GM06990 (cell line): ENCODE measurements around the gene PCDHGA6.
"Not testable (repeated sequence)": the region's sequence is repeated elsewhere in the genome, so short reads cannot be mapped to it uniquely, and the experiment has no call there.

Experiments
- DNase-seq: peaks from one replicate; pipeline ENCODE4 v3.0.0-alpha.2; 2011; ENCODE audit not compliant: insufficient read length; ENCODE audit errors: extremely low read depth
- H3K27me3 ChIP-seq: replicated peaks from 2 replicates; pipeline ENCODE4 v1.6.0; 2011; ENCODE audit warnings: low read length; ENCODE audit not compliant: control insufficient read depth, insufficient read depth
- H3K36me3 ChIP-seq: 2 replicates; pipeline ENCODE4 v1.5.1; 2011; ENCODE audit warnings: low read length; ENCODE audit not compliant: control insufficient read depth, insufficient read depth
- H3K4me3 ChIP-seq: replicated peaks from 2 replicates; pipeline ENCODE4 v1.5.1; 2011; ENCODE audit warnings: low read depth, mild to moderate bottlenecking, control low read depth, low read length
- TF ChIP-seq, protein P1 (sequence below): IDR thresholded peaks from 2 replicates; pipeline ENCODE4 v1.5.1; 2011; ENCODE audit warnings: low read length, control low read depth, mild to moderate bottlenecking, inconsistent platforms; ENCODE audit not compliant: insufficient read depth, poor library complexity, severe bottlenecking

PCDHGA6 gene

DNA sequence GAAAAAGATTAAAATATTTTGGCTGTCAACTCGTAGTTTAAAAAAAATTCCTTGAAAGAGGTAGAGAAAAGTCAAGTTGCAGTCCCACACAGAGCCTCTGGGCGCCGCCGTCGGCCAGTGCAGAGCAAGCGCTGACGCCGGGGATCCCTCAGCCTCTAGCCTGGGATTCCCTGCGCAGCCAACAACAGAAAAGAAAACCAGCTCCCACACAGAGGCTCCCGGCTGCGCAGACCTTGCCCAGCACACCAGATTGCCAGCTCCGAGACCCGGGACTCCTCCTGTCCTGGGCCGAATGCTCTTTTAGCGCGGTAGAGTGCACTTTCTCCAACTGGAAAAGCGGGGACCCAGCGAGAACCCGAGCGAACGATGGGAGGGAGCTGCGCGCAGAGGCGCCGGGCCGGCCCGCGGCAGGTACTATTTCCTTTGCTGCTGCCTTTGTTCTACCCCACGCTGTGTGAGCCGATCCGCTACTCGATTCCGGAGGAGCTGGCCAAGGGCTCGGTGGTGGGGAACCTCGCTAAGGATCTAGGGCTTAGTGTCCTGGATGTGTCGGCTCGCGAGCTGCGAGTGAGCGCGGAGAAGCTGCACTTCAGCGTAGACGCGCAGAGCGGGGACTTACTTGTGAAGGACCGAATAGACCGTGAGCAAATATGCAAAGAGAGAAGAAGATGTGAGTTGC, 43.9 kb downstream of the PCDHGA6 start, which contains the start of gene PCDHGB7:
TSS of gene PCDHGB7 (plus strand) at position 184 of the 679 bp plus-strand sequence. CDS start at position 367, 183 bp downstream.
- peak; percentile 76 for DNase-seq
- H3K4me3 ChIP-seq: peak within 1 kb of the TSS; percentile 66
- TF ChIP-seq, protein P1, sequence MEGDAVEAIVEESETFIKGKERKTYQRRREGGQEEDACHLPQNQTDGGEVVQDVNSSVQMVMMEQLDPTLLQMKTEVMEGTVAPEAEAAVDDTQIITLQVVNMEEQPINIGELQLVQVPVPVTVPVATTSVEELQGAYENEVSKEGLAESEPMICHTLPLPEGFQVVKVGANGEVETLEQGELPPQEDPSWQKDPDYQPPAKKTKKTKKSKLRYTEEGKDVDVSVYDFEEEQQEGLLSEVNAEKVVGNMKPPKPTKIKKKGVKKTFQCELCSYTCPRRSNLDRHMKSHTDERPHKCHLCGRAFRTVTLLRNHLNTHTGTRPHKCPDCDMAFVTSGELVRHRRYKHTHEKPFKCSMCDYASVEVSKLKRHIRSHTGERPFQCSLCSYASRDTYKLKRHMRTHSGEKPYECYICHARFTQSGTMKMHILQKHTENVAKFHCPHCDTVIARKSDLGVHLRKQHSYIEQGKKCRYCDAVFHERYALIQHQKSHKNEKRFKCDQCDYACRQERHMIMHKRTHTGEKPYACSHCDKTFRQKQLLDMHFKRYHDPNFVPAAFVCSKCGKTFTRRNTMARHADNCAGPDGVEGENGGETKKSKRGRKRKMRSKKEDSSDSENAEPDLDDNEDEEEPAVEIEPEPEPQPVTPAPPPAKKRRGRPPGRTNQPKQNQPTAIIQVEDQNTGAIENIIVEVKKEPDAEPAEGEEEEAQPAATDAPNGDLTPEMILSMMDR: peak; percentile 93

DNA sequence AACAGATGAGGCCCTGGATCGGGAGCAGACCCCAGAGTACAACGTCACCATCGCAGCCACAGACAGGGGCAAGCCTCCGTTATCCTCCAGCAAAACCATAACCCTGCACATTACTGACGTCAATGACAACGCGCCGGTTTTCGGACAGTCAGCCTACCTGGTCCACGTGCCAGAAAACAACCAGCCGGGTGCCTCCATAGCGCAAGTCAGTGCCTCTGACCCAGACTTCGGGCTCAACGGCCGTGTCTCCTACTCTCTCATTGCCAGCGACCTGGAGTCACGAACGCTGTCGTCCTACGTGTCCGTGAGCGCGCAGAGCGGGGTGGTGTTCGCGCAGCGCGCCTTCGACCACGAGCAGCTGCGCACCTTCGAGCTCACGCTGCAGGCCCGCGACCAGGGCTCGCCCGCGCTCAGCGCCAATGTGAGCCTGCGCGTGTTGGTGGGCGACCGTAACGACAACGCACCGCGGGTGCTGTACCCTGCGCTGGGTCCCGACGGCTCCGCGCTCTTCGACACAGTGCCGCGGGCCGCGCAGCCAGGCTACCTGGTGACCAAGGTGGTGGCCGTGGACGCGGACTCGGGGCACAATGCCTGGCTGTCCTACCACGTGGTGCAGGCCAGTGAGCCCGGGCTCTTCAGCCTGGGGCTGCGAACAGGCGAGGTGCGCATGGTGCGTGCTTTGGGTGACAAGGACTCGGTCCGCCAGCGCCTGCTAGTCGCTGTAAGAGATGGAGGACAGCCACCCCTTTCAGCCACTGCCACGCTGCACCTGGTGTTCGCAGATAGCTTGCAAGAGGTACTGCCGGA, 45.6 kb downstream of the PCDHGA6 start:
- Histone ChIP-seq H3K36me3 (no peaks in the 10 kb centered on the region), H3K27me3 (no peaks in the 10 kb centered on the region), H3K4me3 (no peak overlapping the region)
- TF ChIP-seq, protein P1: no peak
- DNase-seq: no peak

More for the DNA sequence above, 43.9 kb downstream of the PCDHGA6 start, which contains the start of gene PCDHGB7:
- not testable (repeated sequence) for H3K27me3 ChIP-seq, H3K36me3 ChIP-seq

DNA sequence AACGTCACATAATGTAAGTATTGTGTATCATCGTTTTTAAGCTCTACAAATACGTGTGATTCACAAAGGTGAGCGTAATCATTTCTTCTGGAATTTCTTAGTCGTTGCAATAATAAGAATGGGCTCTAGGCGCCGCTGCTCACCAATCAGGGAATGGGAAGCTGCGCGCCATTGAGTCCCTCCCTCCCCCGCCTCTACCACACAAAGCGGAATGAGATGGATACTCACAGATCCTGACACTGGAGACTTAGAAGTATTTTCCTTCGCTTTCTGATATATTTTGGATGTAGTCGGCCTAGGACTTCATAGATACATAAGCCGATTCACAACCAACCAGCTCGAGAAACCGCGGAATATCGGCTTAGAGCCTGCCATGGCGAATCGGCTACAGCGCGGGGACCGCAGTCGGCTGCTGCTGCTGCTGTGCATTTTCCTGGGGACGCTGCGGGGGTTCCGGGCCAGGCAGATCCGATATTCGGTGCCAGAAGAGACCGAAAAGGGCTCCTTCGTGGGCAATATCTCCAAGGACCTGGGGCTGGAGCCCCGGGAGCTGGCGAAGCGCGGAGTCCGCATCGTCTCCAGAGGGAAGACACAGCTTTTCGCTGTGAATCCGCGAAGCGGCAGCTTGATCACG, 47.3 kb downstream of the PCDHGA6 start, which contains the start of gene PCDHGA11:
TSS of gene PCDHGA11 (plus strand) at position 197 of the 634 bp plus-strand sequence. CDS start at position 374, 177 bp downstream.
- TF ChIP-seq, protein P1: peak; percentile 79

DNA sequence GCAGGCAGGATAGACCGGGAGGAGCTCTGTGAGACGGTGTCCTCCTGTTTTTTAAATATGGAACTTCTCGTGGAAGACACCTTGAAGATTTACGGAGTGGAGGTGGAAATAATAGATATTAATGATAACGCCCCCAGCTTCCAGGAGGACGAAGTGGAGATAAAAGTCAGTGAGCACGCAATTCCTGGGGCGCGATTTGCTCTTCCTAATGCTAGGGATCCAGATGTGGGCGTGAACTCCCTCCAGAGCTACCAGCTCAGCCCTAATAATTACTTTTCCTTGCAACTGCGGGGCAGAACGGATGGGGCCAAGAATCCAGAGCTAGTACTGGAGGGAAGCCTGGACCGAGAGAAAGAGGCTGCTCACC, 47.8 kb downstream of the PCDHGA6 start:
- H3K27me3 ChIP-seq: no peaks in the 10 kb centered on the region
- H3K4me3 ChIP-seq: peak overlapping the region; percentile 66
- no peaks in the 10 kb centered on the region for H3K36me3 ChIP-seq
- DNase-seq: no peak
- TF ChIP-seq, protein P1: no peak

More for the DNA sequence above, 47.3 kb downstream of the PCDHGA6 start, which contains the start of gene PCDHGA11:
- H3K36me3 ChIP-seq: no peaks in the 10 kb centered on the region
- peak within 1 kb of the TSS; percentile 66 for H3K4me3 ChIP-seq
- no peaks in the 10 kb centered on the region for H3K27me3 ChIP-seq
- no peak for DNase-seq

DNA sequence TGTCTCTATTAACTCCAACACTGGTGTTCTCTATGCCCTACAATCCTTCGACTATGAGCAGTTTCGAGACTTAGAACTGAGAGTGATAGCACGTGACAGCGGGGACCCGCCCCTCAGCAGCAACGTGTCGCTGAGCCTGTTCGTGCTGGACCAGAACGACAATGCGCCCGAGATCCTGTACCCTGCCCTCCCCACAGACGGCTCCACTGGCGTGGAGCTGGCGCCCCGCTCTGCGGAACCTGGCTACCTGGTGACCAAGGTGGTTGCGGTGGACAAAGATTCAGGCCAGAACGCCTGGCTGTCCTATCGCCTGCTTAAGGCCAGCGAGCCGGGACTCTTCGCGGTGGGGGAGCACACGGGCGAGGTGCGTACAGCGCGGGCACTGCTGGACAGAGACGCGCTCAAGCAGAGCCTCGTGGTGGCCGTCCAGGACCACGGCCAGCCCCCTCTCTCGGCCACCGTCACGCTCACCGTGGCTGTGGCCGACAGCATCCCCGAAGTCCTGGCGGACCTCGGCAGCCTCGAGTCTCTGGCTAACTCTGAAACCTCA, 49.1 kb downstream of the PCDHGA6 start:
- Histone ChIP-seq H3K27me3 (no peaks in the 10 kb centered on the region), H3K36me3 (no peaks in the 10 kb centered on the region), H3K4me3 (no peak overlapping the region)
- TF ChIP-seq, protein P1: no peak
- no peak for DNase-seq
